Diencephalon (tissue), 1 donor: ENCODE measurements around the gene GNL3L. TPM values are rescaled to one million over a fixed set of nuclear protein-coding genes. Genes with fewer than 3 reads are reported as not detected.

ENCODE experiments used
- total RNA-seq: library from RNA; depleted of rRNA; stranded (reverse); fragments of >200 nt; gene quantifications from one replicate; pipeline ENCODE4 v1.2.3, GENCODE V29; 2014

Gene GNL3L, protein sequence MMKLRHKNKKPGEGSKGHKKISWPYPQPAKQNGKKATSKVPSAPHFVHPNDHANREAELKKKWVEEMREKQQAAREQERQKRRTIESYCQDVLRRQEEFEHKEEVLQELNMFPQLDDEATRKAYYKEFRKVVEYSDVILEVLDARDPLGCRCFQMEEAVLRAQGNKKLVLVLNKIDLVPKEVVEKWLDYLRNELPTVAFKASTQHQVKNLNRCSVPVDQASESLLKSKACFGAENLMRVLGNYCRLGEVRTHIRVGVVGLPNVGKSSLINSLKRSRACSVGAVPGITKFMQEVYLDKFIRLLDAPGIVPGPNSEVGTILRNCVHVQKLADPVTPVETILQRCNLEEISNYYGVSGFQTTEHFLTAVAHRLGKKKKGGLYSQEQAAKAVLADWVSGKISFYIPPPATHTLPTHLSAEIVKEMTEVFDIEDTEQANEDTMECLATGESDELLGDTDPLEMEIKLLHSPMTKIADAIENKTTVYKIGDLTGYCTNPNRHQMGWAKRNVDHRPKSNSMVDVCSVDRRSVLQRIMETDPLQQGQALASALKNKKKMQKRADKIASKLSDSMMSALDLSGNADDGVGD
- 26.8 TPM for total RNA-seq

DNA sequence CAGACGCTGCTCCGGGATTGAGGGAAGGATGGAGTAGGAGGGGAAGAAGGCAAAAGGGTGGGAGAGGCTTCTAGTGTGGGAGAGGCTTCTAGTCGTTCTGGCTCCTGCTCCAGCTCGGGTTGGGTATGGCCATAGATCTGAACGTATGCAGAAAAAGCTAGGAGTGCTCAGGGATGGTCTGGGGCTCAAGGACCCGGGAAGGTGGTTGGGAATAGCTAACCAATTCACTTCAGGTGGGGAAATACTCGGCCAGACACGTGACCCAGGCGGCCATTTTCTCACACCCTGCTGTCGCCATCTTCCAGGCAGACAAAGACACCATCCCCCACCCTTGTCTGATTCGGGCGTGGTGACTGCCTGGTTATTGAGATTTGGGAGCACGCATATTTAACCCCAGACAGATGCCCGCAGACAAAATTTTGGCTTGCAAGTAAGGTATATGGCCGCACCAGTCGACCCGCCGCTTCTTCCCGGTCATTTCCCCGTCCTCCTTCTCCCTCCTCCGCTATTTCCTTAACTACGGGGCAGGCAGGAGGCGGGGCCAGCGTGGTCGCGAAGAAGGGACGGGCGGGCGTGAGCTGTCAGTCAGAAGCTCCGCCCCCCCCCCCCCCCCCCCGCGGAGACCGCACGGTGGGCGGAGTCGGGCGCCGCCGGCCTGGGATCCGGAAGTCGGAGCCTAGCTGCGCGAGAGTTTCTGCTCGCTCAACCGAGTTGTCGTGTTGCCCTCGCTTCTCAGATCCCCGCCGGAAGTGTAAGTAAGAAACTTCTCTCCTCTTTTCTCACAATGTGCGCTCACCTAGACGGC, at the start of gene GNL3L:
GNL3L (plus strand) TSS at position 668 of the 805 bp plus-strand sequence. CDS start 2,348 bp downstream, outside the sequence.

GRCh38 chrX:54495814-54496516, 34.1 kb upstream of the GNL3L start, which contains the start of gene FGD1:
TSS of gene FGD1 (minus strand) at chrX:54496234. CDS start at chrX:54495432, 802 bp downstream.

Other genes with a start within 250 kb of the GNL3L start
- gene WNK3, start 172.2 kb upstream of the GNL3L start, total RNA-seq, result 62.3 TPM
- 20.1 TPM for gene TSR2, start 89.8 kb upstream of the GNL3L start, total RNA-seq
- gene FGD1, start 34.0 kb upstream of the GNL3L start, total RNA-seq, result 17.5 TPM